CD14-positive monocyte (primary cell): Measurements from ENCODE around the gene RPLP2. TPM values are rescaled to one million over a fixed set of nuclear protein-coding genes. Genes with fewer than 3 reads are reported as not detected.

Experiments used
- DNase-seq, 3 donors: peaks; one replicate each; pipeline ENCODE4 v3.0.0-alpha.2; 2011 to 2022
- H2AFZ ChIP-seq: 2 replicates; pipeline ENCODE4 v1.6.0; 2012; ENCODE audit warnings: mild to moderate bottlenecking, low read depth, low read length, inconsistent platforms; ENCODE audit not compliant: insufficient read depth, poor library complexity, severe bottlenecking
- H3K27ac ChIP-seq, 2 donors: 1 replicate in 1 of 2; 2 replicates in 1 of 2; pipeline ENCODE4 v1.5.1; 2012 to 2013; ENCODE audit warnings: low read length in 2 of 2, control low read depth in 1 of 2, inconsistent platforms in 1 of 2, low read depth in 1 of 2, mild to moderate bottlenecking in 1 of 2
- H3K27me3 ChIP-seq, 2 donors: one replicate each; pipeline versions ENCODE4 v1.6.0 to v1.6.1; 2011 to 2013; ENCODE audit warnings: low read length in 2 of 2; ENCODE audit not compliant: control insufficient read depth in 2 of 2, insufficient read depth in 2 of 2
- H3K36me3 ChIP-seq, 2 donors: replicated peaks in 1 of 2; 1 replicate in 1 of 2; 2 replicates in 1 of 2; pipeline versions ENCODE4 v1.5.1 to v1.6.1; 2012 to 2013; ENCODE audit warnings: low read length in 2 of 2, control low read depth in 1 of 2, inconsistent platforms in 1 of 2, mild to moderate bottlenecking in 1 of 2; ENCODE audit not compliant: insufficient read depth in 2 of 2, control insufficient read depth in 1 of 2
- H3K4me1 ChIP-seq, 2 donors: 1 replicate in 1 of 2; 2 replicates in 1 of 2; pipeline versions ENCODE4 v1.5.1 to v1.6.1; 2012 to 2013; ENCODE audit warnings: low read length in 2 of 2, control low read depth in 1 of 2, inconsistent platforms in 1 of 2, mild to moderate bottlenecking in 1 of 2, moderate library complexity in 1 of 2; ENCODE audit not compliant: insufficient read depth in 2 of 2, control insufficient read depth in 1 of 2
- H3K4me2 ChIP-seq: replicated peaks from 2 replicates; pipeline ENCODE3; 2012; ENCODE audit warnings: low read length, moderate library complexity, mild to moderate bottlenecking; ENCODE audit not compliant: poor library complexity, severe bottlenecking; ENCODE audit errors: extremely low read depth
- H3K4me3 ChIP-seq, 3 experiments: fragments of 200-600 bp in 1 of 3; sonication (generic) in 1 of 3; replicated peaks in 1 of 3; 1 replicate in 2 of 3; 2 replicates in 1 of 3; pipeline ENCODE4 v1.5.1; 2011 to 2013; ENCODE audit warnings: low read length in 3 of 3, mild to moderate bottlenecking in 3 of 3, control low read depth in 2 of 3, low read depth in 2 of 3, inconsistent platforms in 1 of 3, moderate library complexity in 1 of 3
- H3K79me2 ChIP-seq: 2 replicates; pipeline ENCODE4 v1.6.0; 2012; ENCODE audit warnings: mild to moderate bottlenecking, control low read depth, inconsistent platforms, low read length, moderate library complexity; ENCODE audit not compliant: insufficient read depth
- H3K9ac ChIP-seq: 2 replicates; pipeline ENCODE4 v1.6.0; 2017; ENCODE audit warnings: low read length, mild to moderate bottlenecking; ENCODE audit not compliant: insufficient read depth, poor library complexity, severe bottlenecking
- H3K9me3 ChIP-seq, 2 donors: replicated peaks in 1 of 2; 1 replicate in 1 of 2; 2 replicates in 1 of 2; pipeline versions ENCODE4 v1.5.1 to v1.6.1; 2012 to 2013; ENCODE audit warnings: low read length in 2 of 2, control low read depth in 1 of 2; ENCODE audit not compliant: control insufficient read depth in 1 of 2, insufficient read depth in 1 of 2
- H4K20me1 ChIP-seq: 2 replicates; pipeline ENCODE4 v1.6.0; 2012; ENCODE audit warnings: mild to moderate bottlenecking, low read length, control low read depth, moderate library complexity; ENCODE audit not compliant: insufficient read depth
- H3K27ac Mint-ChIP-seq, 7 donors: one replicate each; pipeline ENCODE4 v1.8.0; 2020; ENCODE audit warnings: mild to moderate bottlenecking in 7 of 7, mixed read lengths in 7 of 7, moderate library complexity in 6 of 7, inconsistent platforms in 2 of 7
- H3K27me3 Mint-ChIP-seq, 3 donors: one replicate each; pipeline ENCODE4 v1.8.0; 2021 to 2022; ENCODE audit warnings: low read depth in 3 of 3, mild to moderate bottlenecking in 3 of 3, mixed read lengths in 3 of 3, moderate library complexity in 3 of 3, inconsistent platforms in 1 of 3
- H3K36me3 Mint-ChIP-seq, 2 donors: one replicate each; pipeline ENCODE4 v1.8.0; 2020; ENCODE audit warnings: mixed read lengths in 2 of 2, inconsistent platforms in 1 of 2, mild to moderate bottlenecking in 1 of 2
- H3K4me1 Mint-ChIP-seq: one replicate; pipeline ENCODE4 v1.8.0; 2020; ENCODE audit warnings: mild to moderate bottlenecking, mixed read lengths
- H3K4me3 Mint-ChIP-seq, 2 donors: one replicate each; pipeline ENCODE4 v1.8.0; 2020; ENCODE audit warnings: mild to moderate bottlenecking in 2 of 2, mixed read lengths in 2 of 2, moderate library complexity in 1 of 2
- H3K9me3 Mint-ChIP-seq, 7 donors: one replicate each; pipeline ENCODE4 v1.8.0; 2020 to 2022; ENCODE audit warnings: mixed read lengths in 7 of 7, mild to moderate bottlenecking in 6 of 7, moderate library complexity in 6 of 7, inconsistent platforms in 2 of 7
- WGBS: methylation state at CpG from one replicate; pipeline ENCODE4 v1.1.5; 2013; ENCODE audit warnings: missing lambda C conversion rate; ENCODE audit not compliant: insufficient coverage; 5-methylcytosine and 5-hydroxymethylcytosine counted together
- intact Hi-C, 2 donors: fragments of 100-400 bp; cut with micrococcal nuclease; formaldehyde crosslinking; loops; one replicate each; pipeline versions ENCODE4 v1.15.0 to v1.15.1; 2023
- polyA plus RNA-seq, 3 donors: library from polyadenylated mRNA; depleted of rRNA in 1 of 3; unstranded in 2 of 3; stranded (reverse) in 1 of 3; fragments of 300-500 nt in 2 of 3; fragments of >200 nt in 1 of 3; fragmentation: Illumina TruSeq in 2 of 3; gene quantifications; 1 replicate in 2 of 3; 2 replicates in 1 of 3; pipeline ENCODE4 v1.2.3, GENCODE V29; 2012 to 2021
- TF ChIP-seq, protein P1 (sequence below): fragments of 200-600 bp; IDR thresholded peaks from one replicate; pipeline ENCODE4 v1.8.0; 2022; ENCODE audit warnings: antibody characterized with exemption, mild to moderate bottlenecking

RPLP2 gene
- polyA plus RNA-seq, 3 donors, result 879 to 1,191 (median 990) TPM

DNA sequence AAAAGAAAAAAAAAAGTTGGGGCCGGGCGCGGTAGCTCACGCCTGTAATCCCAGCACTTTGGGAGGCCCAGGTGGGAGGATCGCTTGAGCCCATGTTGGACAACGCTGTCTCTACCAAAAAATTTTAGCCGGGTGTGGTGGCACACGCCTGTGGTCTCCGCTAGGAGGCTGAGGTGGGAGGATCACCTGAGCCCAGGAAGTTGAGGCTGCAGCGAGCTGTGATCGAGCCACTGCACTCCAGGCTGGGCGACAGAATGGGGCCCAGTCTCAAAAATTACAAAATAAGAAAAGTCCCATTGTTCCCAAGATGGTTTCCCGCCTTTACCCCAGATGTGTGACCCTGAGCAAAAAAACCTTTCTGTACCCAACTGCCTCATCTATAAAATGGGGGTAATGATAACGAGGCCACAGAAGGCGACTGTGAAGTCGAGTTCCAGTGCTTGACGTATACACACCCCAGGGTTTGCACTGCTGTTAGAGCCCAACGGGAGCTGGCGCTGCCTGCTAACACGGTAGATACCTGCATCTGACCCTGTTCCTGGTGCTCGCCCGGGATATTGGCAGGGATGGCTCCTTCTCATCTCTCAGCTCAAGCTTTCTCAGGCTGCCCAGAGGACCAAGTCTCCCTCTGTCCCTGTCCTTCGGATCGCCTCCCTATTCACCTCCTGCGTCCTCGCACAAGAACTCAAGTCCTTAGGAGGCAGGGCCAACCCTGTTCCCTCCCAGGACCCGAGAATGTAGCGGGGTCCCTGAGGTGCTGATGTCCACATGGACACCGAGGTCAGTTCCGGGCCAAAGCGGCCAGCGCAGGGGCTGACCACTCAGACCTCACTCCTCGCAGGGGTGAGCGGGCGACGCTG, 1.1 kb upstream of the RPLP2 start:
- peak in 2 of 3 donors; percentile 73 to 79 for DNase-seq
- Histone ChIP-seq H2AFZ (peak overlapping the region; percentile 83), H3K4me3 (peak overlapping the region; percentile 79 to 96 (median 91)), H3K4me1 (peaks cover 40 to 48% of the 10 kb centered on the region in 2 donors), H3K9me3 (no peaks in the 10 kb centered on the region), H3K27ac (peak overlapping the region; percentile 89 to 97), H3K36me3 (peaks cover 22 to 26% of the 10 kb centered on the region in 2 donors), H4K20me1 (peaks cover 49% of the 10 kb centered on the region), H3K4me2 (peak overlapping the region; percentile 96), H3K9ac (peak overlapping the region; percentile 91), H3K79me2 (peaks cover 54% of the 10 kb centered on the region), H3K27me3 (no peaks in the 10 kb centered on the region)
- TF ChIP-seq, protein P1, sequence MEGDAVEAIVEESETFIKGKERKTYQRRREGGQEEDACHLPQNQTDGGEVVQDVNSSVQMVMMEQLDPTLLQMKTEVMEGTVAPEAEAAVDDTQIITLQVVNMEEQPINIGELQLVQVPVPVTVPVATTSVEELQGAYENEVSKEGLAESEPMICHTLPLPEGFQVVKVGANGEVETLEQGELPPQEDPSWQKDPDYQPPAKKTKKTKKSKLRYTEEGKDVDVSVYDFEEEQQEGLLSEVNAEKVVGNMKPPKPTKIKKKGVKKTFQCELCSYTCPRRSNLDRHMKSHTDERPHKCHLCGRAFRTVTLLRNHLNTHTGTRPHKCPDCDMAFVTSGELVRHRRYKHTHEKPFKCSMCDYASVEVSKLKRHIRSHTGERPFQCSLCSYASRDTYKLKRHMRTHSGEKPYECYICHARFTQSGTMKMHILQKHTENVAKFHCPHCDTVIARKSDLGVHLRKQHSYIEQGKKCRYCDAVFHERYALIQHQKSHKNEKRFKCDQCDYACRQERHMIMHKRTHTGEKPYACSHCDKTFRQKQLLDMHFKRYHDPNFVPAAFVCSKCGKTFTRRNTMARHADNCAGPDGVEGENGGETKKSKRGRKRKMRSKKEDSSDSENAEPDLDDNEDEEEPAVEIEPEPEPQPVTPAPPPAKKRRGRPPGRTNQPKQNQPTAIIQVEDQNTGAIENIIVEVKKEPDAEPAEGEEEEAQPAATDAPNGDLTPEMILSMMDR, result no peak
- peaks cover 0 to 5% (median 2%) of the 10 kb centered on the region in 3 donors for H3K27me3 Mint-ChIP-seq
- peak overlapping the region; percentile 90 to 93 for H3K4me3 Mint-ChIP-seq
- peaks cover 0 to 2% (median 0%) of the 10 kb centered on the region in 7 donors for H3K9me3 Mint-ChIP-seq
- WGBS, result 28% methylated on average over 32 of the region's 36 CpGs
- peaks cover 48% of the 10 kb centered on the region for H3K4me1 Mint-ChIP-seq
- peak overlapping the region; percentile 96 to 100 (median 98) for H3K27ac Mint-ChIP-seq
- intact Hi-C loops, result loop anchor here (1.0 to 5.0 kb wide), 3 partner anchors 11 to 34 kb away; partner anchors contain the start of genes POLR2L (in 1 of the 2) and TSPAN4 (in 1 of the 2)
- H3K36me3 Mint-ChIP-seq, result peaks cover 20 to 27% of the 10 kb centered on the region in 2 donors

GRCh38 chr11:810040-810567, 337 bp downstream of the RPLP2 start:
- Histone ChIP-seq H3K79me2 (peaks cover 49% of the 10 kb centered on the region), H3K4me3 (peak overlapping the region; percentile 79 to 96 (median 91)), H3K27ac (peak overlapping the region; percentile 89 to 97), H2AFZ (peak overlapping the region; percentile 83), H3K9ac (peak overlapping the region; percentile 91), H3K36me3 (peaks cover 23 to 29% of the 10 kb centered on the region in 2 donors), H3K27me3 (no peaks in the 10 kb centered on the region), H3K9me3 (no peaks in the 10 kb centered on the region), H3K4me2 (peak overlapping the region; percentile 96), H4K20me1 (peaks cover 40% of the 10 kb centered on the region), H3K4me1 (peaks cover 29 to 36% of the 10 kb centered on the region in 2 donors)
- H3K9me3 Mint-ChIP-seq, result peaks cover 0 to 2% (median 0%) of the 10 kb centered on the region in 7 donors
- H3K4me1 Mint-ChIP-seq, result peaks cover 38% of the 10 kb centered on the region
- H3K36me3 Mint-ChIP-seq, result peaks cover 22 to 30% of the 10 kb centered on the region in 2 donors
- 0% methylated on average over 51 of the region's 55 CpGs for WGBS
- peak overlapping the region; percentile 84 to 100 (median 98) for H3K27ac Mint-ChIP-seq
- TF ChIP-seq, protein P1, result no peak
- peak in 1 of 3 donors; percentile 41 for DNase-seq
- H3K4me3 Mint-ChIP-seq, result peak overlapping the region; percentile 93 to 95
- intact Hi-C loops, result no loop called here
- H3K27me3 Mint-ChIP-seq, result no peaks in the 10 kb centered on the region
